ENCODE measurements around the gene NUAK2. TPM values are rescaled to one million over a fixed set of nuclear protein-coding genes. Genes with fewer than 3 reads are reported as not detected.

Gene NUAK2
- total and polyA plus RNA-seq, 2 of the 8 experiments (the other 6 are each of a cell fraction or from before 2014, with no cell fraction given) = 9.4 to 12.9 TPM

DNA sequence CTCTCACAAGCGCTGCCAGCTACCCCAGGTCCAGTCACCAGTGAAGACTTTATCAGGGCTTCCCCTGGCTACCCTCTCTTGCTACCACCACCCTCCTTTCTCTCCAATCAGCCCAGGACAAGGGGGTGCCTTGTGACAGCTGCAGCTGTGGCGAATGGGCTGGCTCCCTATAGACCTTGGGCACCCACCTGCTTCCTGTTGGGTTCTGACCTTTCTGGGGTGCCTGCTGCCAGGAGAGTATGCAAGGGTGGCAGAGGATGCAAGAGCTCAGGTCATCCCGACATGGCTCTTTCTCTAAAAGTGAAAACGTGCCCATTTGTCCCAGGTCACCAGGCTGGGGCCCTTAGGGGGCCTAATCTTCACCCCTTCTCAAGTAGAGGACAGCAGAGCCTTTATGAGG, 28.6 kb upstream of the NUAK2 start (continued):
- TF ChIP-seq RNF2 (IDR thresholded peaks at IDR 0.05; ENCODE audit: borderline replicate concordance, low read depth, low read length, missing control alignments, poor library complexity, severe bottlenecking) = no peak
- no peak for TF ChIP-seq CHD2 (IDR thresholded peaks at IDR 0.05; ENCODE audit: low read length)
